SW480 (cell line): ENCODE results near the gene SIK2.
A peak's percentile ranks its signal among the peaks of the same experiment; 100 is the strongest.

ENCODE experiments used
- DNase-seq: peaks from one replicate; pipeline ENCODE4 v3.0.0-alpha.2; 2016; ENCODE audit warnings: low spot score

Gene SIK2

GRCh38 chr11:111582163-111582562 is 20.1 kb upstream of the SIK2 start:
- DNase-seq = no peak

DNA sequence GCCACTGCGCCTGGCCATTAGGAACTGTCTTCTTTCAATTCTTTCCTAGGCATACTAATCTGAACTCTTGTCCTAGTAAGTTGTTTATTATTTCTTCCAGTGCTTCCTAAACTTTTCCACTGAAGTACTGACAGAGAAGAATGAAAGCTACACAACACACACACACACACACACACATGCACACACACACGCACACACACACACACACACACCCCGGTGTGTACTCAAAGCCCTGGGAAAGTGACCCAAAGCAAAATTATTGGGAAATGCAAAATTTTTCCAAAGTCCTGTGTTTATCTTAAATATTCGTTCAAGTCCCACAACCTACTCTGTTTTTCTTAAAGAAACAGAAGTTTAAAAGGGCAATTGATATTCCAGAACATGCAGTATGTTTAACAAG is 19.4 kb upstream of the SIK2 start:
- no peak for DNase-seq

DNA sequence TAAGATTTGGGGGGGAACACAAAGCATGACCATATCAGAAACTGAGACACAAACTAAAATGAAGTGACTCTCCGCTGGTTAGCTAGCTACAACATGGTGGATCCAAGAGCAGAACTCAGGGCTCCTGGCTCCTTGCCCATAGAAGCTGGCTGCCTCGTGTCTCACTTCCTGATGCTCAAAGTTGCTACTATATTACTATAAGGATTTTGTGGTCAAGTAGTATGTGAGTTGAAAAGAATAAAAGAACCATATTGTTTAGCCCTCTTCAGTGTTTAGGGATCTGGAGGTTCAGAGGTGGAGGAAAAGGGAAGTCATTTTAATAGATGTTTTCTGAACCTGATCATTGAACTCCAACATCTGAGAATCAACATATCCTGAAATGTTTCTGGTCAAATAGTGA is 16.9 kb upstream of the SIK2 start:
- DNase-seq = peak; percentile 24

DNA sequence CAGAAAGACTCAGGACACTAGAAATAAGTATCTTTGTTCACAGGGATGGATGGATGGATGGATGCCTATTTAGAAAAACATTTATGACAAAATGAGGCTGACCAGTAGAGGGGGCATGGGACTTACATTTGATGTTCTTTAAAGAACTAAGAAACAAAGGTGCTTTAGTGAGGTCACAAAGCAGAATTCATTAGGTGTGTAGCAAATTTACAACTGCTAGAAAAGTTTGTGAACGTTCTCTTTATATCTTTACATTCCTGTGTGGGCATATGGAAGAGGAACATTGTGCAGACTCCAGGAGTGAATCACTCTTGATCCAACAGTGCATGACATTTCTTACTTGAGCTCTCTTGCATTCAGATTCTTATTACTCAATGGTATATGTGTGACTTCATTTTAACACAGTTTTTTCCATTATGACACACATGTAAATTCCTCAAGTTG is 15.8 kb upstream of the SIK2 start:
- peak; percentile 67 for DNase-seq

GRCh38 chr11:111589114-111589513 is 13.1 kb upstream of the SIK2 start:
- DNase-seq = no peak

DNA sequence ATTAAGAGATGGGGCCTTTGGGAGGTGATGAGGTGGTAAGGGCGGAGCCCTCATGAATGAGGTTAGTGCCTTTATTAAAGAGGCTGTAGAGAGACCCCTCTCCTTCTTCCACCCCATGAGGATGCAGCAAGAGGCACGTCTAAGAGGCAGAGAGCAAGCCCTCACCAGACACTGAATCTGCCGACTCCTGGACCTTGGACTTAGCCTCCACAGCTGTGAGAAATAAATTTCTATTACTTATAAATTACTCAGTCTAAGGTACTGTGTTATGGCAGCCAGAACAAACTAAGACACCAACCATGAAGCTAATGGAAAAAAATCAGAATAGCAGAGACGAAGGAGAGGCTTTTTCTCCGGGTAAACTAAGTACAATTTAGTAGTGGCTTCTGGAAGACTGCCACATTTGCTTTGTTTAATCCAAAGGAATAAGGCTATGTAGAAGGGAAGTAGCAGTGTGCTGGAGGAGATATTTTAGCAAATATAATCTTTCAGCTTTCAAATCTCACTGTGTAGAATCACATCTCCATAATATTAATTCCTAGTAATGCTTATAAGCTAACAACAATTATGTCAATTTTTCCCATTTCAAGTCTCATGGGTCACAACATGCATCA is 12.3 kb upstream of the SIK2 start:
- no peak for DNase-seq

- DNase-seq = no peak
These were observed 10.9 kb upstream of the SIK2 start for GRCh38 chr11:111591187-111591960.

DNA sequence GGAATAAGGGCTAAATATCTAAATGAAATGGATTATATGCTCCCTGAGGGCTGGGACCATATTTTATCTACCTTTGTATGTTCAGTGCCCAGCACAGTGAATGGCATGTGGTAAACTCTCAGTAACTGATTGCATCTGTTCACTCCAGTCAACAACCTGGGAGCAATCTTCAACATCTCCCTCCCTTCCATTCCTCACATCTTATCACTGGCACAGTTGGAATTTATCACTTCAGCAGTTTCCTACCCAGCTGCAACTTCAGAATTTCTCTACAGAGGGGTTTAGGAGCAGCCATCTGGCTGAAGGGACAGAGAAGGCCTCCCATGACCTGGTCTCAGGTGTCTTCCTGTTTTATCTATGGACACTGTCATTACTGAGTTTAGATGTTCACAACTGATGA is 9.8 kb upstream of the SIK2 start:
- no peak for DNase-seq

GRCh38 chr11:111596319-111596718 is 5.9 kb upstream of the SIK2 start:
- DNase-seq = no peak

- DNase-seq = no peak
These were observed 4.1 kb upstream of the SIK2 start for GRCh38 chr11:111598148-111598547.

DNA sequence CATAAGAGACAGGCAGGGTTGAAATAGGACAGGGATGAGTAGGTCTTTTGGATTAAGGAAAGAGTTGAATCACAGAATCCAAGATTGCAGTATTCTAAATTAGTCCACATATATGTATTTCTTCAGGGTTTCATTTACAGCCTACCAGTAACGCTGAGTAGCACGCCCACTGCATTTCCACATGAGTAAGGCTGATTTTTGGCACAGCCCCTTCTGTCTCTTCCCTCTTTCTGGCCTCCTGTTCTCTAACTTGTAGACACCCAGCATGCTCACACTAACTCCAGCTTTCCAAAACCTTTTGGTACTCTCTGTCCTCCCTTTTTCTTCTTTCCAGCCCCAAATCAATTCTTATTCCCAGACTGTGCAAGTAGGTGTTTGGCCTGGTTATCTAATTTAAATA is 3.7 kb upstream of the SIK2 start:
- DNase-seq = no peak

DNA sequence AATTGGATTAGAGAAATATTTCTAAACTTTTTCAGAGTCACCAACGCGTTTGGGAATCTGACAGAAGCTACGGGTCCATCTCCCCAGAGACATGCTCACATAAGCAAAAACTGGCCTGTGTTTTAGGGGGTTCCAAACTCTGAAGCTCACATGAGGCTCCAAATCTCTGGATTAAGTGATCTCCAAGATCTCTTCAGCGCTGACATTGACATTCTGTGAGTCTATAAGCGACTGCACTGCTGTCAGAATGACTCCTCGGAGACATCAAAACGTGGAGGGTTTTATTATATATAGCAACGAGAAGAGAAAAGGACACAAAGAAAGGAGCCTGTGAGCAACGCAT is 642 bp upstream of the SIK2 start:
- no peak for DNase-seq

DNA sequence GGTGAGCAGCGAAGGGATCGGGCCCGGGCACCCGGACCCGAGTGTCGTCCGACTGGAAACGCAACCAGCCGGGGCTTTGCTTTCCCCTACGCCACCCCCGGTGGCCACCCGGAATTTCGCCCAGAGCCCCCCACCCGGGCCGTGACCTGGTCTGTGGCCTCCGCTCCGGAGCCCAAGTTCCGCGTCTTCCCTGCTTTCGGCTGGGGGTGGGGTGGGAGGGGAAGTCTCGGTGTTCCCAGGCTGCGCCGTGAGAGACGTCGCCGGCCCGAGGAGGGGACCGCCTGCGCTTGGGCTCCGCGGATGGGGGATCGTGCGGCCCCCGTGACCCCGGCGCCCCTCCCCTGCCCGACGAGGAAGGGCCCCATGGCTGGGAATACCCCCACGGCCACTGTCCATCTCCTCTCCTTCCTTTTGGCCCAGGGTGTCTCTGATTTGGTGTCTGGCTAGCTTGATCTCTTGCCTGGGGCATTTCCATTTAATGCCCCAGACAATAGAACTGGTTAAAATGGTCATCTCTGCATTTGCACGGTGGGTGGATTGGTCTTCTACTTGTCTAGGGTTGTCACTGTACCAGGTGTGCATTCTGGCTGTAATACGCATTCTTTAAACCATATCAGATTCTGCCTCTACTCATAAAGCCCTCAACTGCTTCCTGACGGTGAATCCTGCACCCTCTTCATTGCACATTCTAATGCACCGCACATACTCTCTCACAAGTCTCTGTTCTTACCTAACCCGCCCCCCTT is 789 bp downstream of the SIK2 start:
- DNase-seq = peak; percentile 39

- DNase-seq = no peak
These were observed 1.4 kb downstream of the SIK2 start for GRCh38 chr11:111603611-111604130.

- peak; percentile 67 for DNase-seq
These were observed 2.3 kb downstream of the SIK2 start for GRCh38 chr11:111604392-111605009.

GRCh38 chr11:111605681-111606080 is 3.4 kb downstream of the SIK2 start:
- DNase-seq = no peak

GRCh38 chr11:111606986-111607385 is 4.7 kb downstream of the SIK2 start:
- DNase-seq = no peak

DNA sequence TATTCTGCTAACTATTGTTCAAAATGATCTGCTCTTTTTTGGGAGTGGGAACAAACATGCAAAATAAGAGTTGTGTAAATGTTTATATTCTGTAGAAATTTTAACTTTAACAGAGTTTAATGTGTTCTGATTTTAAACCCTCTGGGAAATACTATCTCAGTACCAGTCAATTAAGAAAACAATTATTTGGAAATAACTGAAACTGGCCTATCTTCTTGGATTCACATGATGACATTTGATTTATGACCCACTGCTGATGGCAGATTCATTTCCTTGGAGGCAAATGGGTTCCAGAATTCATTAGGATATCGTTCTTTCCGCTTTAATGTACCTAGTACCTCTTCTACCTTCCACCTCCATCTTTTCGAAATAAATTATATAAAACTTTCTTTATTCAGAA is 5.5 kb downstream of the SIK2 start:
- no peak for DNase-seq

- no peak for DNase-seq
These were observed 10.0 kb downstream of the SIK2 start for GRCh38 chr11:111612224-111612623.

DNA sequence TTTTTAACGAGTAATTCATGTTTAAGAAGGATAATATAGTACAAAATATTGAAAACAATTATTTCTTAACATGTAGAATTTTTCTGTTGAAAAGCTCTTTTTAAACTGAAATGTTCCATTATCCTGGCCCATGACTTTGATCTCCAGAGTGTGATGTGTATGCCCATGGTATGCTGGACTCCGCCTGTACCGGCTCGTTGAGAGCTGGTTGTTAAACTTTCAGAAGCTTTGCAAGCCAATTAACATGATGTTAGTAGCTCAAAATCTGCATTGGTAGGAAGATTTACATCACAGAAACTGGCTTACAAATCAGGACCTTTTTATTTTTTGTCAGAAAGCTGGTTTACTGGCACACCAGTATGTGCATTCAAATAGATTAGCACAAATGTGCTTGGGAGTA is 15.0 kb downstream of the SIK2 start:
- no peak for DNase-seq

- DNase-seq = no peak
These were observed 18.3 kb downstream of the SIK2 start for GRCh38 chr11:111620518-111620917.

DNA sequence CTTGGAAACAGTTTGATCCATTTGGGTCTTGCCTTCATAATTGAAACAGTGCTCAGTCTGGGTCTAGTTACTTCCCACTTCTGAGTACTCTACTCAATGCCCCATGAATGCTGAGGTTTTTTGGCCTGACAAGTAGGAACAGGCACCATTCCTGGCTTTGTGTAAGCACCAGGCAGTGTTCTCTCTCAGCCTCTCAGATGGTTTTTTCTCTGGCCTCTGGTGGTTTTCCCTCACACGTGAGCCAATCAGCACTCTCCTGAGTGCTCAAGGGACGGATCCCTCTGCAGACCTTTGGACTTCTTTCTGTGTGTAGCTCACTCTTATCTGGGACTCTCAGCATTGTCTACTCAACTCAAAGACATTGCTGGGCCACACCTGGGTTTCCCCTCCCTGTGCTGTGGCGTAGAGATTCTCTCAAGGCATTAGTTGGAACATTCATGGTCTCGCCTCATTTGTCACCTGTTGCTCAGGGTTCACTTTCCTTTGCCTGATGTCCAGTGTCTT is 21.3 kb downstream of the SIK2 start:
- DNase-seq = no peak
